Measurements from ENCODE around the gene DYNLL1.

GRCh38 chr12:120453060-120453750 lies 42.7 kb upstream of the DYNLL1 start:
- TF ChIP-seq POLR2A (IDR thresholded peaks at IDR 0.05) (no peak), CTCF (IDR thresholded peaks at IDR 0.05) (no peak)
